A549 (cell line): ENCODE results near the gene SUB1.

Source experiments
- CTCF ChIP-seq: fragments of >200 bp; sonication (Bioruptor Twin); formaldehyde crosslinking; IDR thresholded peaks from 3 replicates; pipeline ENCODE4 v1.5.1; 2016
- EP300 ChIP-seq, 2 experiments: fragments of >200 bp; sonication (Bioruptor Twin); formaldehyde crosslinking; IDR thresholded peaks; 2 replicates in 1 of 2; 3 replicates in 1 of 2; pipeline ENCODE4 v1.6.1; 2016 to 2017
- POLR2A ChIP-seq: IDR thresholded peaks from 2 replicates; pipeline ENCODE4 v1.6.1; 2012; ENCODE audit warnings: mild to moderate bottlenecking, low read length

GRCh38 chr5:32552936-32553335 is 32.4 kb upstream of the SUB1 start:
- no peak for TF ChIP-seq EP300 (IDR thresholded peaks at IDR 0.05)
- TF ChIP-seq POLR2A, result no peak
- no peak for TF ChIP-seq CTCF
